Uterus (tissue), 4 donors: Measurements from ENCODE around the gene CLSTN1. TPM values are rescaled to one million over a fixed set of nuclear protein-coding genes. Genes with fewer than 3 reads are reported as not detected.

Experiments used
- DNase-seq, 2 donors: peaks; one replicate each; pipeline ENCODE4 v3.0.0-alpha.2; 2019 to 2020
- H3K27ac ChIP-seq, 2 donors: fragments of 200-600 bp; sonication (generic); 1 replicate in 1 of 2; 2 replicates in 1 of 2; pipeline ENCODE4 v1.5.1; 2016 to 2018
- H3K27me3 ChIP-seq, 2 donors: fragments of 200-600 bp; sonication (generic); one replicate each; pipeline ENCODE4 v1.5.1; 2018 to 2019; ENCODE audit warnings: control low read depth in 1 of 2
- H3K36me3 ChIP-seq, 2 donors: fragments of 200-600 bp; sonication (generic); one replicate each; pipeline ENCODE4 v1.5.1; 2019; ENCODE audit warnings: control low read depth in 1 of 2
- H3K4me1 ChIP-seq, 2 donors: fragments of 200-600 bp; sonication (generic); one replicate each; pipeline ENCODE4 v1.5.1; 2018 to 2019; ENCODE audit warnings: control low read depth in 1 of 2
- H3K4me3 ChIP-seq, 2 donors: fragments of 200-600 bp; sonication (generic); 1 replicate in 1 of 2; 2 replicates in 1 of 2; pipeline ENCODE4 v1.5.1; 2018 to 2019; ENCODE audit warnings: mild to moderate bottlenecking in 1 of 2
- H3K9me3 ChIP-seq, 2 donors: fragments of 200-600 bp; sonication (generic); one replicate each; pipeline ENCODE4 v1.5.1; 2019; ENCODE audit warnings: control low read depth in 1 of 2
- POLR2A ChIP-seq, 2 donors: fragments of 450-650 bp; IDR thresholded peaks; one replicate each; pipeline ENCODE4 v1.6.1; 2016; ENCODE audit warnings: antibody characterized with exemption in 2 of 2, mild to moderate bottlenecking in 1 of 2, moderate library complexity in 1 of 2
- intact Hi-C: fragments of 100-400 bp; cut with DNase I; formaldehyde crosslinking; loops from one replicate; pipeline ENCODE4 v1.15.1; 2023; ENCODE audit warnings: low total_unique reads
- total RNA-seq, 4 donors: library from RNA; depleted of rRNA in 3 of 4; stranded (reverse); fragments of >200 nt in 3 of 4; gene quantifications; one replicate each; pipeline versions ENCODE4 v1.1.0 to v1.2.4, GENCODE V29; 2014 to 2023
- TF ChIP-seq, protein P1 (sequence below), 4 experiments: fragments of 200-600 bp in 2 of 4; fragments of 450-650 bp in 2 of 4; sonication (generic) in 2 of 4; IDR thresholded peaks; one replicate each; pipeline ENCODE4 v1.5.1; 2016 to 2019; ENCODE audit warnings: antibody characterized with exemption in 4 of 4, mild to moderate bottlenecking in 2 of 4, moderate library complexity in 1 of 4
- donor health status: DM: yes; HTN: yes; CAD: no.

Gene CLSTN1
- total RNA-seq, 4 donors from 2014 or later = 46.8 to 184 (median 94.0) TPM

DNA sequence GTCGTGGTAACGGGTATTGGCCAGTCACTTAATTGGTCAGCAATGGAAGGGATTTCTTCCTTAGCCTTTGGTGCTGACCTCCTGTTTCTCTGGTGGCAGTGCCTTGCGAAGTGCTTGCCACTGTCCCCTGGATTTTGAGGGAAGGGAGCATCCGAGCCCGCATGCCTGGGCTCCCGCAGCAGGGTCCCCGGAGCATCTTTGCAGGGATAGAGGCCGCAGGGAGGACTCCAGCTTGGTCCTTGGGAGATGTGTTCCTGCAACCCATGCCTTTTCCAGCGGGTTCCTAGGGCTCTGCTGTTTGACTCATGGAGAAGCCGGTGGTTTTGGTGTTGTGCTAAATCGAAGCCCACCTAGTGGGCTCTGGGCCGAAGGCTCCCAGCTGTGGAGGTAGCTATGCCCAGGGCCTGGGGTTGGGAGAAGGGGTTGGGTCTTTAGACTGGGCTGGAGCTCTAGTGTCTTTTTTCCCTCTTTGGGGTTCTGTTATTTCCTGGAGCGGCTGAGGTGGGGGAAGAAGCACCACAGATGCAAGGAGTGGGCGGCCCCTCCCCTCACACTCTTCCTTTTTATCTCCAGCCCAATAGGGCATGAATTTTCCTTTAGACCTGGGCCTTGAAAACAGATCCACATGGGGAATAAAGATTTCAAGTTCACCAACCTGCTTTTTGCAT is 133.2 kb downstream of the CLSTN1 start:
- DNase-seq = no peak
- H3K27ac ChIP-seq = peak overlapping the region; percentile 64 to 72
- TF ChIP-seq POLR2A (IDR thresholded peaks at IDR 0.05) = no peak
- TF ChIP-seq, protein P1, sequence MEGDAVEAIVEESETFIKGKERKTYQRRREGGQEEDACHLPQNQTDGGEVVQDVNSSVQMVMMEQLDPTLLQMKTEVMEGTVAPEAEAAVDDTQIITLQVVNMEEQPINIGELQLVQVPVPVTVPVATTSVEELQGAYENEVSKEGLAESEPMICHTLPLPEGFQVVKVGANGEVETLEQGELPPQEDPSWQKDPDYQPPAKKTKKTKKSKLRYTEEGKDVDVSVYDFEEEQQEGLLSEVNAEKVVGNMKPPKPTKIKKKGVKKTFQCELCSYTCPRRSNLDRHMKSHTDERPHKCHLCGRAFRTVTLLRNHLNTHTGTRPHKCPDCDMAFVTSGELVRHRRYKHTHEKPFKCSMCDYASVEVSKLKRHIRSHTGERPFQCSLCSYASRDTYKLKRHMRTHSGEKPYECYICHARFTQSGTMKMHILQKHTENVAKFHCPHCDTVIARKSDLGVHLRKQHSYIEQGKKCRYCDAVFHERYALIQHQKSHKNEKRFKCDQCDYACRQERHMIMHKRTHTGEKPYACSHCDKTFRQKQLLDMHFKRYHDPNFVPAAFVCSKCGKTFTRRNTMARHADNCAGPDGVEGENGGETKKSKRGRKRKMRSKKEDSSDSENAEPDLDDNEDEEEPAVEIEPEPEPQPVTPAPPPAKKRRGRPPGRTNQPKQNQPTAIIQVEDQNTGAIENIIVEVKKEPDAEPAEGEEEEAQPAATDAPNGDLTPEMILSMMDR (IDR thresholded peaks at IDR 0.05) = no peak
- intact Hi-C loops = no loop called here
- H3K27me3 ChIP-seq = no peaks in the 10 kb centered on the region
- peak overlapping the region in 1 of 2 donors; percentile 75 for H3K4me3 ChIP-seq
- H3K9me3 ChIP-seq = no peaks in the 10 kb centered on the region
- H3K4me1 ChIP-seq = peaks cover 0 to 12% of the 10 kb centered on the region in 2 donors
- no peaks in the 10 kb centered on the region for H3K36me3 ChIP-seq

DNA sequence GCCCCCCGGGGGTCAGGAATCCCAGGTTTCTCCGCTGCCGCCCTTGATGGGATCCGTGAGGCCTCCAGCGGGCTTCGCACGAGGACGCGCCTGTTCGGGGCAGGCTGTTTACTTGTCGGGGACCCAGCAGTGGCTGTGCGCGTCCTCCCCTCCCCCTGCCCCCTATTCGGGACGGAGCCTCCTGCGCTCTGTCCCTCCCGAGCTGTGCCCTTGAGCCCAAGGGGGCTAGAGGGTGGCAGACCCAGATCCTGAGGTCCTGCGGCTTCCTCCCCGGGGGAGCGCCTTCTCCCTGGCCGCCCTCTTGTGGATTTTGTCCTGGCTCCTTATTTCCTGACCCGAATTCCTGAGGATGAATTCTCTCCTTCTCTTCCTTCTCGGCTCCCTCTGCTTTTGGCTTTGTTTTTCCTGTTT is 133.8 kb downstream of the CLSTN1 start:
- TF ChIP-seq POLR2A (IDR thresholded peaks at IDR 0.05) = no peak
- TF ChIP-seq, protein P1 (IDR thresholded peaks at IDR 0.05) = peak in 2 of 4 experiments; percentile 8 to 9
- intact Hi-C loops = no loop called here
- peak; percentile 29 for DNase-seq

DNA sequence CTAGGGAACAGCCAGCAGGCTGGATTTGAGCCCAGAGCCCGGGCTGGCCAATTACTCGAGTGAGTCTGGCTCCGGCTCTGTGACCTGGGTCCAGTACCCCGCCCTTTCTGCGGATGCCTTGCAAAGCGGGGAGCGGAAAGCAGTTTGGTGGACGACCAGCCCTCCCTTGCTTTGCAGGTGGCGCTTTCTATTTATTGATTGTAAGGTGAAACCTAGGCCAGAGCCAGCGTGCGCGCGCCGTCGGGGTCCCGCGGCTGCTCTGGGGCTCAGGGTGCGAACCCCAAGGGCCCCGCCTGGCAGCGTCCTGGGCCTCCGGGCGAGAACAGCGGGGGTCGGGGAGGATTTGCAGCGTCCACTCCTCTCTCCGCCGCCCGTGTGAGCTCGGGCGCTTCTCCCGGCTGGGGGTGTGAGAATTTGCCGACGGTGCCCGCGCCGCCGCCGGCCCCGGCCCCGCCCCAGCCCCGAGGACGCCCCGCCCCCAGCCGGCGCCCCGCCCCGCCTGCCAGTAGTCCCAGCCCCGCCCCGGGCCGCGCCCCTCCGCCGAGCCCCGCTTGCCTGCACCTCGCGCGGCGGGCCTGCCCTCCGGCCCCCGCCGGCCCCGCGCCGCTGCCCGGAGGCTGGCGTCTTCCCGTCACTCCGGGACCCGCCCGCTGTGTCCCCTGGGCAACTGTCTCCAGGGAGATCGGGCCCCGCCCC is 134.6 kb downstream of the CLSTN1 start:
- H3K36me3 ChIP-seq = no peaks in the 10 kb centered on the region
- no peaks in the 10 kb centered on the region for H3K9me3 ChIP-seq
- peak overlapping the region; percentile 48 to 75 for H3K4me3 ChIP-seq
- TF ChIP-seq POLR2A (IDR thresholded peaks at IDR 0.05) = no peak
- TF ChIP-seq, protein P1 (IDR thresholded peaks at IDR 0.05) = no peak
- peak; percentile 80 for DNase-seq
- peak overlapping the region; percentile 64 to 72 for H3K27ac ChIP-seq
- H3K27me3 ChIP-seq = no peaks in the 10 kb centered on the region
- intact Hi-C loops = no loop called here
- H3K4me1 ChIP-seq = peaks cover 0 to 12% of the 10 kb centered on the region in 2 donors

More for the DNA sequence above, 133.8 kb downstream of the CLSTN1 start:
- H3K9me3 ChIP-seq = no peaks in the 10 kb centered on the region
- H3K27ac ChIP-seq = peak overlapping the region; percentile 64 to 72
- H3K4me3 ChIP-seq = peak overlapping the region; percentile 45 to 75
- no peaks in the 10 kb centered on the region for H3K36me3 ChIP-seq
- peaks cover 0 to 12% of the 10 kb centered on the region in 2 donors for H3K4me1 ChIP-seq
- no peaks in the 10 kb centered on the region for H3K27me3 ChIP-seq

DNA sequence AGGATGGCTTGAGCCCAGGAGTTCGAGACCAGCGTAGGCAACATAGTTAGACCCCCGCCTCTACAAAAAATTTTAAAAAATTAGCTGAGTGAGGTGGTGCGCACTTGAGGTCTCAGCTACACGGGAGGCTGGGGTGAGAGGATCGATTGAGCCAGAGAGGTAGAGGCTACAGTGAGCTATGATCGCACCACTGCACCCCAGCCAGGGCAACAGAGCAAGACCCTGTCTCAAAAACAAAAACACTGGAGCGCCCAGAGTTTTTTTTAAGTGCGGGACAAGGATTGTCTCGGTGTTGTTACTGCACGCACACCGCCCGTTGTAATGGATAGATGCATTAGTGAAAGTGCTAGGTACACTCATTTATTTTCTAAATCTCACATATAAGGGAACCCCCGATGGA is 135.2 kb downstream of the CLSTN1 start:
- H3K4me1 ChIP-seq = peaks cover 0 to 12% of the 10 kb centered on the region in 2 donors
- H3K4me3 ChIP-seq = peak overlapping the region; percentile 48 to 75
- no peaks in the 10 kb centered on the region for H3K27me3 ChIP-seq
- no peaks in the 10 kb centered on the region for H3K36me3 ChIP-seq
- H3K27ac ChIP-seq = no peak overlapping the region
- TF ChIP-seq, protein P1 (IDR thresholded peaks at IDR 0.05) = no peak
- TF ChIP-seq POLR2A (IDR thresholded peaks at IDR 0.05) = no peak
- intact Hi-C loops = no loop called here
- no peaks in the 10 kb centered on the region for H3K9me3 ChIP-seq
- DNase-seq = no peak
